PC-3 (cell line): Measurements from ENCODE around the gene ITPR3. TPM values are rescaled to one million over a fixed set of nuclear protein-coding genes. Genes with fewer than 3 reads are reported as not detected.

ENCODE experiments used
- ATAC-seq: fragments of 200-7000 bp; cut with Tn5 transposase; 2 replicates; pipeline ENCODE4 v1.9.1; 2020; ENCODE audit warnings: mild to moderate bottlenecking, moderate library complexity
- Bru-seq: library from RNA; stranded (reverse); fragments of 400-500 nt; gene quantifications from one replicate; lab custom pipeline; 2021; lab: Mats Ljungman, UMichigan
- BruChase-seq, 2 experiments: library from RNA; stranded (reverse); fragments of 400-500 nt; gene quantifications; one replicate each; lab custom pipeline; 2021; lab: Mats Ljungman, UMichigan
- BruUV-seq: library from RNA; stranded (reverse); fragments of 400-500 nt; replicated peaks from 2 replicates; lab custom pipeline; 2021; lab: Mats Ljungman, UMichigan
- CTCF ChIA-PET: fragments of 300-600 bp; sonication (Branson Sonifier 250); formaldehyde crosslinking; loops from one replicate; lab custom pipeline; 2022; ENCODE audit warnings: antibody characterized with exemption; lab: Charles Lee
- POLR2A ChIA-PET: fragments of 300-600 bp; sonication (Branson Sonifier 250); formaldehyde crosslinking; loops from one replicate; lab custom pipeline; 2022; ENCODE audit warnings: antibody characterized with exemption; ENCODE audit not compliant: unreplicated experiment; lab: Charles Lee
- DNase-seq: peaks from one replicate; pipeline ENCODE4 v3.0.0-alpha.2; 2015
- H2AFZ ChIP-seq: fragments of 300-600 bp; sonication (generic); 2 replicates; pipeline ENCODE4 v1.6.0; 2016; ENCODE audit warnings: antibody characterized with exemption, low read length
- H3F3A ChIP-seq: fragments of 300-600 bp; sonication (generic); one replicate; pipeline ENCODE4 v1.6.0; 2017; ENCODE audit warnings: antibody characterized with exemption, low read length, control low read depth, mild to moderate bottlenecking; ENCODE audit not compliant: unreplicated experiment
- H3K27ac ChIP-seq: fragments of 300-600 bp; sonication (generic); 2 replicates; pipeline ENCODE4 v1.5.1; 2016; ENCODE audit warnings: mild to moderate bottlenecking, low read length
- H3K27me3 ChIP-seq: fragments of 300-600 bp; sonication (generic); 2 replicates; pipeline ENCODE4 v1.6.1; 2016; ENCODE audit warnings: low read length, mixed read lengths
- H3K36me3 ChIP-seq: fragments of 300-600 bp; sonication (generic); 2 replicates; pipeline ENCODE4 v1.6.1; 2016; ENCODE audit warnings: low read depth, mixed run types, low read length, mixed read lengths
- H3K4me1 ChIP-seq: fragments of 300-600 bp; sonication (generic); 2 replicates; pipeline ENCODE4 v1.5.1; 2016; ENCODE audit warnings: low read length; ENCODE audit not compliant: insufficient read depth
- H3K4me2 ChIP-seq: fragments of 300-600 bp; sonication (generic); 2 replicates; pipeline ENCODE4 v1.6.0; 2016; ENCODE audit warnings: low read length
- H3K4me3 ChIP-seq: fragments of 300-600 bp; sonication (generic); 2 replicates; pipeline ENCODE4 v1.5.1; 2016; ENCODE audit warnings: mild to moderate bottlenecking, low read length, mixed read lengths
- H3K79me2 ChIP-seq: fragments of 300-600 bp; sonication (generic); 2 replicates; pipeline ENCODE4 v1.6.1; 2017; ENCODE audit warnings: low read length, mixed read lengths
- H3K9ac ChIP-seq: fragments of 300-600 bp; sonication (generic); 2 replicates; pipeline ENCODE4 v1.6.0; 2016; ENCODE audit warnings: mild to moderate bottlenecking, low read length
- H3K9me2 ChIP-seq: fragments of 300-600 bp; sonication (generic); replicated peaks from 2 replicates; pipeline ENCODE4 v1.6.1; 2016; ENCODE audit warnings: mixed run types, low read length, mixed read lengths
- H3K9me3 ChIP-seq: fragments of 300-600 bp; sonication (generic); 2 replicates; pipeline ENCODE4 v1.6.1; 2016; ENCODE audit warnings: low read length, mixed read lengths
- H4K20me1 ChIP-seq: fragments of 300-600 bp; sonication (generic); 2 replicates; pipeline ENCODE4 v1.6.1; 2016; ENCODE audit warnings: low read length, mixed read lengths
- EZH2 ChIP-seq: fragments of 300-600 bp; sonication (generic); IDR thresholded peaks from one replicate; pipeline ENCODE4 v1.6.1; 2017; ENCODE audit warnings: antibody characterized with exemption, mild to moderate bottlenecking, low read length; ENCODE audit not compliant: unreplicated experiment
- EZH2phosphoT487 ChIP-seq: fragments of 300-600 bp; sonication (generic); IDR thresholded peaks from 2 replicates; pipeline ENCODE4 v1.6.1; 2018; ENCODE audit warnings: mild to moderate bottlenecking, antibody characterized with exemption, low read length, borderline replicate concordance
- intact Hi-C: fragments of 100-400 bp; cut with micrococcal nuclease; formaldehyde crosslinking; loops from 2 replicates; pipeline ENCODE4 v1.9.0; 2023
- long read RNA-seq: library from polyadenylated mRNA; unstranded; transcript quantifications from one replicate; pipeline ENCODE4 v2.0.0, GENCODE V29; 2021; ENCODE audit not compliant: unreplicated experiment
- total RNA-seq: library from RNA; depleted of rRNA; stranded (reverse); fragments of >200 nt; gene quantifications from 2 replicates; pipeline ENCODE4 v1.2.3, GENCODE V29; 2014; rRNA removed
- TF ChIP-seq, protein P1 (sequence below): fragments of 300-600 bp; sonication (generic); conservative IDR thresholded peaks from 2 replicates; pipeline ENCODE4 v1.5.1; 2017; ENCODE audit warnings: antibody characterized with exemption, low read depth, mild to moderate bottlenecking, low read length

ITPR3 gene
- 41.8 and 50.6 TPM in 2 replicates for total RNA-seq
- Bru-seq, nascent RNA = percentile 75 among the genes with signal in this experiment
- BruChase-seq, experiment 1, labeled RNA remaining after a 6-hour chase = percentile 90 among the genes with signal in this experiment
- BruChase-seq, experiment 2, labeled RNA remaining after a 2-hour chase = percentile 80 among the genes with signal in this experiment
- long read RNA-seq, full-length matches to known transcripts = 1 of 215 reads
- long read RNA-seq, partial matches to known transcripts = 179 of 215 reads
- long read RNA-seq, other reads (novel, unspliced or antisense) = 35 of 215 reads

DNA sequence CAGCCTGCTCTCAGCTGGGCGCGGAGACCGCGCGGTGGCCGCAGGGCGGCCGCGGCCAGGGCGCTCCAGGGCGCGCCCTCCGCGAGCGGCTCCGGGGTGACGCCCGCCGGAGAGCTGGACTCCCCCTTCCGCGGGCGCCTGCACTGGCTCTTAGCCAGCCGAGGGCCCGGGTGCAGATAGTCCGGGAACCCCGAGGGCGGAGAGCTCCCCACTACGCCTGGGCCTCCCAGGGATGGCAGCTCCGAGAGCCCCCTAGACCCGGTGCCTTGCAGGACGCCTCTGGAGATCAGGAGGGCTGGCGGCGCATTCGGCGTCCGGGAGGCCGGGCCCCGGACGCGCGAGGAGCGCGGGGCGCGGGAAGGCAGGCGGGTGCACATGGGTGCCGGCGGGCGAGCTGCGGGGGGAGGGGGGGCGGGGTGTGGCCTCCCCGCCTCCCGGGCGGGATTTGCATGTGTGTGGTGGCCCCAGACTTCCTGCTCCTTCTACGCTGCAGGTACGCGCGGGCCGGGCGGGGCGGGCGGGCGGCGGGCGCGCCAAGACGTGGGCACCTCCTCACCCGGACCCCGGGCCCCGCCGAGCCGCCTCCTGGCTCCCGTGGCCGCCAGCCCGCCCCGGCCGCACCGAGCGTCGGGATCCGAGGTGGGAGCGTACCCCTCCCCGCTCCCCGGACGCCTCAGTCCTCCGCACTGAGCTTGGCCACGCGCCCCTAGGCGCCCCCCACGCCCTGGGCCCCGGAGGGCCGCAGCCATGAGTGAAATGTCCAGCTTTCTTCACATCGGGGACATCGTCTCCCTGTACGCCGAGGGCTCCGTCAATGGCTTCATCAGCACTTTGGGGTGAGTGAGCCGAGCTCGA is at the start of gene ITPR3:
TSS of gene ITPR3 (plus strand) at position 467 of the 855 bp plus-strand sequence. CDS start at position 748, 281 bp downstream.
- H2AFZ ChIP-seq = peak within 1 kb of the TSS; percentile 90
- POLR2A ChIA-PET = interaction anchor here (0.7 to 1.0 kb wide), 2 partner anchors 31 to 36 kb away, joined by 3 read pairs; no protein-coding TSS in a partner anchor
- H3K9ac ChIP-seq = peak within 1 kb of the TSS; percentile 95
- no peaks in the 10 kb centered on the region for H3K9me3 ChIP-seq
- H3F3A ChIP-seq = no peaks in the 10 kb centered on the region
- peaks cover 7% of the 10 kb centered on the region; the same call in 1 of the 2 replicates for H3K36me3 ChIP-seq
- H3K27me3 ChIP-seq = no peaks in the 10 kb centered on the region
- TF ChIP-seq, protein P1, sequence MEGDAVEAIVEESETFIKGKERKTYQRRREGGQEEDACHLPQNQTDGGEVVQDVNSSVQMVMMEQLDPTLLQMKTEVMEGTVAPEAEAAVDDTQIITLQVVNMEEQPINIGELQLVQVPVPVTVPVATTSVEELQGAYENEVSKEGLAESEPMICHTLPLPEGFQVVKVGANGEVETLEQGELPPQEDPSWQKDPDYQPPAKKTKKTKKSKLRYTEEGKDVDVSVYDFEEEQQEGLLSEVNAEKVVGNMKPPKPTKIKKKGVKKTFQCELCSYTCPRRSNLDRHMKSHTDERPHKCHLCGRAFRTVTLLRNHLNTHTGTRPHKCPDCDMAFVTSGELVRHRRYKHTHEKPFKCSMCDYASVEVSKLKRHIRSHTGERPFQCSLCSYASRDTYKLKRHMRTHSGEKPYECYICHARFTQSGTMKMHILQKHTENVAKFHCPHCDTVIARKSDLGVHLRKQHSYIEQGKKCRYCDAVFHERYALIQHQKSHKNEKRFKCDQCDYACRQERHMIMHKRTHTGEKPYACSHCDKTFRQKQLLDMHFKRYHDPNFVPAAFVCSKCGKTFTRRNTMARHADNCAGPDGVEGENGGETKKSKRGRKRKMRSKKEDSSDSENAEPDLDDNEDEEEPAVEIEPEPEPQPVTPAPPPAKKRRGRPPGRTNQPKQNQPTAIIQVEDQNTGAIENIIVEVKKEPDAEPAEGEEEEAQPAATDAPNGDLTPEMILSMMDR = no peak
- peaks cover 26% of the 10 kb centered on the region; the same call in 1 of the 2 replicates for H4K20me1 ChIP-seq
- peak; percentile 56 for ATAC-seq
- CTCF ChIA-PET = interaction anchor here (0.6 to 2.0 kb wide), 2 partner anchors 31 to 84 kb away, joined by 3 to 6 read pairs; no protein-coding TSS in a partner anchor
- H3K4me2 ChIP-seq = peak within 1 kb of the TSS; percentile 99
- peak within 1 kb of the TSS; percentile 69 for H3K27ac ChIP-seq
- H3K9me2 ChIP-seq = no peaks in the 10 kb centered on the region
- intact Hi-C loops = loop anchor here (1.0 kb wide), 1 partner anchor 31 kb away; no protein-coding TSS in a partner anchor
- DNase-seq = peak; percentile 80
- peak within 1 kb of the TSS; percentile 99 for H3K4me3 ChIP-seq
- no TSS peak for BruUV-seq
- H3K79me2 ChIP-seq = peaks cover 48% of the 10 kb centered on the region
- H3K4me1 ChIP-seq = peaks cover 29% of the 10 kb centered on the region

DNA sequence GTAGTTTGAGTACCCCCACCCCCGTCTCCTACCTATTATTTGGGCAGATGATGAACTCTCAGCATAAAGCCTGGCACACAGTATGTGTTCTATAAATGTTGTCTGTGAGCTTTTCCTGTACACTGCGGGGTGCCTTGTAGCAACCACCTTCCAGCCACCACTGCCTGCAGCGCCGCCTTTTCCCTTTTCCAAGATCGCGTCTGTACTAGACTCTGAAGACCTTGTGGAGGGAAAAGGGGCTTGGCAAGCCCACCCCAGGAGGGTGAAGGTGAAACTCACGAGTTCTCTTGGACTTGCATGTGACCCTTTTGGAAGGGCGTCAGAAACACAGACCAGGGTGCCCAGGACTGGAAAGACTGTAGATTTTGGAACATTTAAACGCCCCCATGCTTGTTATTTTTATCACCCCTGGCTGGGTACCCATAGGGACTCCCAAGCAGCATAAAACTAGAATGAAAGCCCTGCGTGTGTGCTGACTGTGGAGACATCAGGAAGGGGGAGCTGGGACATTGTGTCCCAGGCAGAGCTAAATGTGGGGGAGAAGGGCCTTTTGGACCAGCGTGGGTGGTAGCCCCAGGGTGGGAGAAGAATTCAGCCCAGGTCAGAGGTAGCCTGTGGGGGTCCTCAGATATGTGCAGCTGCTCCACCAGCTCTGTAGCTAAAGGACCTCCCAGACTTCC is 49.3 kb upstream of the ITPR3 start:
- POLR2A ChIA-PET = no interaction called here
- Histone ChIP-seq H3K36me3 (peaks cover 23% of the 10 kb centered on the region), H3K27me3 (no peaks in the 10 kb centered on the region), H3K4me1 (peaks cover 19% of the 10 kb centered on the region), H3F3A (no peaks in the 10 kb centered on the region), H3K27ac (peak overlapping the region; percentile 65; the same call in 1 of the 2 replicates), H3K79me2 (0 out of 2 replicates have a peak, but pooled peaks cover 2% of the 10 kb centered on the region), H3K9ac (peak overlapping the region; percentile 73), H4K20me1 (no peaks in the 10 kb centered on the region), H3K4me3 (peak overlapping the region; percentile 73), H3K9me3 (no peaks in the 10 kb centered on the region), H3K4me2 (peak overlapping the region; percentile 90), H2AFZ (peak overlapping the region; percentile 87), H3K9me2 (no peaks in the 10 kb centered on the region)
- CTCF ChIA-PET = no interaction called here
- BruUV-seq = no TSS peak
- intact Hi-C loops = no loop called here
- ATAC-seq (no peak; the same call in 1 of the 2 replicates), DNase-seq (no peak)
- TF ChIP-seq, protein P1 = no peak
- TF ChIP-seq EZH2 = no peak
- no peak for TF ChIP-seq EZH2phosphoT487
